Upper lobe of right lung (tissue), 1 donor: ENCODE results near the gene AMOTL1. TPM values are rescaled to one million over a fixed set of nuclear protein-coding genes. Genes with fewer than 3 reads are reported as not detected.
A peak's percentile ranks its signal among the peaks of the same experiment; 100 is the strongest.

Experiments
- ATAC-seq: fragments of 200-7000 bp; cut with Tn5 transposase; one replicate; pipeline ENCODE4 v1.9.1; 2020; ENCODE audit warnings: mild to moderate bottlenecking, moderate library complexity
- DNase-seq: peaks from one replicate; pipeline ENCODE4 v3.0.0-alpha.2; 2020
- H3K27ac ChIP-seq: fragments of 200-600 bp; one replicate; pipeline ENCODE4 v1.8.0; 2022
- H3K27me3 ChIP-seq: fragments of 200-600 bp; one replicate; pipeline ENCODE4 v1.8.0; 2022; ENCODE audit warnings: mild to moderate bottlenecking
- H3K36me3 ChIP-seq: fragments of 200-600 bp; one replicate; pipeline ENCODE4 v1.8.0; 2022
- H3K4me1 ChIP-seq: fragments of 200-600 bp; one replicate; pipeline ENCODE4 v1.8.0; 2022
- H3K4me3 ChIP-seq: fragments of 200-600 bp; one replicate; pipeline ENCODE4 v1.8.0; 2022; ENCODE audit warnings: mild to moderate bottlenecking
- H3K9me3 ChIP-seq: fragments of 200-600 bp; one replicate; pipeline ENCODE4 v1.8.0; 2022
- intact Hi-C: fragments of 100-400 bp; cut with DNase I; formaldehyde crosslinking; loops from one replicate; pipeline ENCODE4 v1.11.0; 2022
- total RNA-seq: library from RNA; stranded (reverse); fragmentation: NEBNext Ultra II Directional; extraction: Animal tissue kit (Norgen Biotek cat#: 25700); gene quantifications from one replicate; pipeline ENCODE4 v1.2.1, GENCODE V29; 2021
- TF ChIP-seq, protein P1 (sequence below): fragments of 200-600 bp; IDR thresholded peaks from one replicate; pipeline ENCODE4 v1.8.0; 2022; ENCODE audit warnings: antibody characterized with exemption
- donor health status: DM: no; HTN: yes; CAD: no; lungs with severe emphysema.

Gene AMOTL1
- total RNA-seq, 1 donor from 2014 or later, result 62.5 TPM

DNA sequence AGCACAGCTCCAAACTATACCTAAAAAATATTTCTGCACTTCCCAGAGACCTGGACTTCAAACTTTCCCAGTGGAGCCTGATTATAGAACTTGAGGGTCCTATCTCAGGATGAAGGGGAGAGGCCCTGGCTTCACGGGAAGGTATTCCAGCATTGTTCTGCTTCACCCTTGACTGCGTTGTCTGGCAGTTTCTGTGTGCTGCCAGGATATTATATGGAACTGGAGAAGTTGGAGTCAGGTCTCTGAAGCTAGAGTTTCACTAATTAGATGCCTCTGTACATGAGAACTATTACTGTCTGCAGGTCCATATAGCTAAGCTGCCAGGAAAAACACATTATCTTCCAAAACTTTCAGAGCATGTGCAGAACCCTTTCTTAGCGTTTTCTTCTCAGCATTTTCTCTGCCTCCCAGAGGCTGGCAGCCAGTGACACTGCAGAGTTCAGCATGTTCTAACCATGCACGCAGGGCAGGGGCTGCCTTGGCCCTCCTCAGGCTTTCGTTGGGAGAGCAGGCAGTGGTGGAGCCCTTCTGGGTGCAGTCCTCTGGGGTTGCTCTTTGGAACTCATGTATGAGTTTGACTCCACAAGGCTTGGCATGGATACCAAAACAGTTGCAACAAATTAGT is 105.9 kb downstream of the AMOTL1 start:
- Histone ChIP-seq H3K27me3 (no peaks in the 10 kb centered on the region), H3K9me3 (no peaks in the 10 kb centered on the region), H3K27ac (no peak overlapping the region), H3K4me1 (peaks cover 15% of the 10 kb centered on the region), H3K36me3 (peaks cover 65% of the 10 kb centered on the region), H3K4me3 (no peak overlapping the region)
- DNase-seq, result no peak
- TF ChIP-seq, protein P1, sequence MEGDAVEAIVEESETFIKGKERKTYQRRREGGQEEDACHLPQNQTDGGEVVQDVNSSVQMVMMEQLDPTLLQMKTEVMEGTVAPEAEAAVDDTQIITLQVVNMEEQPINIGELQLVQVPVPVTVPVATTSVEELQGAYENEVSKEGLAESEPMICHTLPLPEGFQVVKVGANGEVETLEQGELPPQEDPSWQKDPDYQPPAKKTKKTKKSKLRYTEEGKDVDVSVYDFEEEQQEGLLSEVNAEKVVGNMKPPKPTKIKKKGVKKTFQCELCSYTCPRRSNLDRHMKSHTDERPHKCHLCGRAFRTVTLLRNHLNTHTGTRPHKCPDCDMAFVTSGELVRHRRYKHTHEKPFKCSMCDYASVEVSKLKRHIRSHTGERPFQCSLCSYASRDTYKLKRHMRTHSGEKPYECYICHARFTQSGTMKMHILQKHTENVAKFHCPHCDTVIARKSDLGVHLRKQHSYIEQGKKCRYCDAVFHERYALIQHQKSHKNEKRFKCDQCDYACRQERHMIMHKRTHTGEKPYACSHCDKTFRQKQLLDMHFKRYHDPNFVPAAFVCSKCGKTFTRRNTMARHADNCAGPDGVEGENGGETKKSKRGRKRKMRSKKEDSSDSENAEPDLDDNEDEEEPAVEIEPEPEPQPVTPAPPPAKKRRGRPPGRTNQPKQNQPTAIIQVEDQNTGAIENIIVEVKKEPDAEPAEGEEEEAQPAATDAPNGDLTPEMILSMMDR, result no peak
- ATAC-seq, result no peak
- intact Hi-C loops, result no loop called here

DNA sequence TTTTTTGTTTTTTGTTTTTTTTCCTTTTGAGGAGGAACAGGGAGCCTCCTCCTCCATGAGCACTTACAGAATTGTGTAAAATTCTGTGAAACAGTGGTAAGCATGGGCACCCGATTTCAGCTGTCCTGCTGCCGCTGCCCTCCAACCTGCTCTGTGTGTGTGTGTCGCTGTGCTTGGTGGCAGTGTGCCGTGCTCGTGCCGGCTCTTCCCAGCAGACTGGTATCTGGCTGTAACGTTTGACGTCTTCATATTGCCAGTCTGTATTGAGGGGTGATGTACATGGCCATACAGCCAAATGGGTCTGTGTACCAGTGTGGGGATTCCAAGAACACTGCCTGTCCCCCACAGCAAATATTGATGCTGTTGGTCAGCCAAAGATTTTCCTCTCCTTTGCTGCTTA is 108.1 kb downstream of the AMOTL1 start:
- Histone ChIP-seq H3K4me1 (peaks cover 15% of the 10 kb centered on the region), H3K36me3 (peaks cover 46% of the 10 kb centered on the region), H3K27ac (peak overlapping the region; percentile 21), H3K9me3 (no peaks in the 10 kb centered on the region), H3K4me3 (no peak overlapping the region), H3K27me3 (no peaks in the 10 kb centered on the region)
- no peak for DNase-seq
- TF ChIP-seq, protein P1, result no peak
- ATAC-seq, result no peak
- intact Hi-C loops, result no loop called here

DNA sequence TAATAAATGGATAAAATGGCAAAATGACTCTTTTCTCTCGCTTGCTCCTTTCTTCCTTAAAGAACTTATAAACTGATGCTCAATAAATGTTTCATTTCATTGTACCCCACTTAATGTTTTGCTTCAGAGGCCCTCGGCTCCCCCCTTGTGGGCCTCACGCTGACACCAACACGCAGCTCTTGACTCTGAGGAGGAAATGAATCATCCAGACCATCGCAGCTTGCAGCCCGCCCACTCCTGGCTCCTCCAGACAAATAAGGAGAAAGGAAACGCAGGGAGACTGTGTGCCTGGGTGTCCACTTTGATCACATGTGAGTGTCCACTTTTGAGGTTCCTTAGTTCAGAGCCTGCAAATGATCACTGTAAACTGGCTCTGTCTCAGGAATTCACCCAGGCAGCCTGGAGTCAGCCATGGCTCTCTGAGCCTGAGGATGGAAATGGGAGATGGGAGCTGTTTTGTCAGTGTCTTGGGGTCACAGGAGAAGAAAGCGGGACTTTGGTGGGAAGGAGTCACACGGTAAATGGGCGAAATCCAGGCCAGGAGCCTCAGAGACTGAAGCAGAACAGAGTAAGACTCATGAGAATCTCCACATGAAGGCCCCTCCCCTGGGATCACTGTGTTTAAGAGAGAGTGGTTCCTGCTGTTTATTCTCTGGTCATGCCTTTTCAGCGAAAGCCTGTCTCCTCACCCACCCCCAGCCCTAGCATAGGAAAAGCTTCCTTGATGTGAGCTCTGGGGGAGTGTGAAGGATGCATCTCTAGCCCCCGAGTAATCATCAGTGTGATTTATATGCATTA is 108.7 kb downstream of the AMOTL1 start:
- H3K4me1 ChIP-seq, result peaks cover 15% of the 10 kb centered on the region
- peak; percentile 76 for DNase-seq
- TF ChIP-seq, protein P1, result peak; percentile 36
- no peaks in the 10 kb centered on the region for H3K9me3 ChIP-seq
- H3K36me3 ChIP-seq, result peaks cover 44% of the 10 kb centered on the region
- ATAC-seq, result peak; percentile 90
- H3K27me3 ChIP-seq, result no peaks in the 10 kb centered on the region
- H3K27ac ChIP-seq, result peak overlapping the region; percentile 21
- intact Hi-C loops, result no loop called here
- H3K4me3 ChIP-seq, result no peak overlapping the region

DNA sequence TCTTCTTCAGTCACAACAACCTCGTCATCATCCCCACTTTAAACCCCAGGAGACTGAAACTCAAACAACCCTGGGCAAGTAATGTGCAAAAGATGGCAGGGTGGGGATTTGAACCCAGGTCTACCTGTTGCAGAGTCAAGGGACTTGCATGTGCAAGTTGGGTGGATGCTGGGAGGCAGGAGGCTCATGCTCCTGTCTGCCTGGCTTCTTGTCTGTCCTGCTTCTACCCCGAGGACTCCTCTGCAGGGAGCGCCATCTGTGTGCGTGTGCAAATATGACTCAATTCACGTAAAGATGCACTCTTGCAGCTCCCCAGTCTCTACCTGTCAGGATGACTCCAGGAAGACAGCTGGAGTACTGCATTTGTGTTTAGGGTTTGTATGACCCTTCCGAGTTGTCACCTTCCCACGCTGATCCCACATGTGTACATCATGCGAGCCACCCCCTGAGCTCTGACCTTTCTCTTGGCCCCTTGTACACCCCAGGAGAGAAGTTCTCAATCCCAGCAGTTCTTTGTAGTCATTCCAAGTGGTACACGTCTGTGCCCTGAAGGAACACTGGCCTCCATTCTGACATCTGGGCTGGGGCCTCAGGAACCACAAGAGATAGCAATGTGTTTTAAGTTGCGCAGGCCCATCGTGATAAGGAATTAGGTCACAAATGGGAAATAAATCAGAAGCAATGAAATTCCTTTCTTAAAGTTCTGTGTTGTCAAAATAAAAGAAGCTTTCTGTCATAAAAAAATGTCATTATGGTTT is 109.5 kb downstream of the AMOTL1 start:
- Histone ChIP-seq H3K4me3 (no peak overlapping the region), H3K36me3 (peaks cover 36% of the 10 kb centered on the region), H3K4me1 (peaks cover 15% of the 10 kb centered on the region), H3K9me3 (no peaks in the 10 kb centered on the region), H3K27ac (no peak overlapping the region), H3K27me3 (no peaks in the 10 kb centered on the region)
- no peak for ATAC-seq
- intact Hi-C loops, result no loop called here
- TF ChIP-seq, protein P1, result no peak
- no peak for DNase-seq

DNA sequence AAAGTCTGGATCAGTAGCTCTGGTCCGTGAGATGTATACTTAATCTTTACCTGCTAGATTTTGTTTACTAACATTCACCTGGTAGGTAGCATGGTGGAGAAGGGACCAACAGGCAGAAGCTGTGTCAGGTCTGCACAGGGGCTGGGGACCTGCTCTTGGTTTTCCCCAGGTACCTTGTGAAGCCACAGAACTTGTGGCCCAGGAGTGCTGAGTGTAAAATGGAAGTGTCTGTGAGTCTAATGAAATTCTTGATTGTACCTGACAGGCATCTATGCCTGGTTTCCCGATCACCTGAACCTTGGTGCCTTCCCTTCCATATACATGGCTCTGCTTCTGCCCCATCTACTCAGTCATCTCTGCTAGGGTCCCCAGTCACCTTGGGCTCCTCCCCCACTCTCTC is 110.8 kb downstream of the AMOTL1 start:
- DNase-seq, result no peak
- H3K36me3 ChIP-seq, result peaks cover 27% of the 10 kb centered on the region
- H3K27ac ChIP-seq, result no peak overlapping the region
- no peaks in the 10 kb centered on the region for H3K27me3 ChIP-seq
- no peaks in the 10 kb centered on the region for H3K9me3 ChIP-seq
- intact Hi-C loops, result no loop called here
- H3K4me1 ChIP-seq, result peaks cover 15% of the 10 kb centered on the region
- no peak for ATAC-seq
- TF ChIP-seq, protein P1, result no peak
- no peak overlapping the region for H3K4me3 ChIP-seq
